Testis (tissue), 3 donors: ENCODE measurements around the gene GATA5. TPM values are rescaled to one million over a fixed set of nuclear protein-coding genes. Genes with fewer than 3 reads are reported as not detected.

Experiments
- DNase-seq: peaks from one replicate; pipeline ENCODE4 v3.0.0-alpha.2; 2019
- H3K27ac ChIP-seq, 2 donors: fragments of 200-600 bp; sonication (generic); one replicate each; pipeline ENCODE4 v1.5.1; 2019
- H3K27me3 ChIP-seq: fragments of 200-600 bp; sonication (generic); one replicate; pipeline ENCODE4 v1.5.1; 2019
- H3K36me3 ChIP-seq: fragments of 200-600 bp; sonication (generic); one replicate; pipeline ENCODE4 v1.5.1; 2017; ENCODE audit warnings: low read depth; ENCODE audit errors: missing control alignments
- H3K4me1 ChIP-seq: fragments of 200-600 bp; sonication (generic); one replicate; pipeline ENCODE4 v1.5.1; 2019
- H3K4me3 ChIP-seq, 2 donors: fragments of 200-600 bp; sonication (generic); one replicate each; pipeline ENCODE4 v1.5.1; 2017 to 2019
- H3K9me3 ChIP-seq: fragments of 200-600 bp; sonication (generic); one replicate; pipeline ENCODE4 v1.5.1; 2017
- CTCF ChIP-seq, 3 experiments: fragments of 450-650 bp in 2 of 3; fragments of 200-600 bp in 1 of 3; sonication (generic) in 1 of 3; IDR thresholded peaks; one replicate each; pipeline ENCODE4 v1.5.1; 2016 to 2019; ENCODE audit warnings: antibody characterized with exemption in 3 of 3, mild to moderate bottlenecking in 2 of 3, moderate library complexity in 1 of 3
- POLR2A ChIP-seq: fragments of 450-650 bp; IDR thresholded peaks from one replicate; pipeline ENCODE4 v1.6.1; 2017; ENCODE audit warnings: antibody characterized with exemption, mild to moderate bottlenecking, moderate library complexity
- WGBS, 2 donors: methylation state at CpG; one replicate each; pipeline ENCODE4 v1.1.5; 2018; 5-methylcytosine and 5-hydroxymethylcytosine counted together
- intact Hi-C: fragments of 100-400 bp; cut with DNase I; formaldehyde crosslinking; loops from one replicate; pipeline ENCODE4 v1.15.1; 2023; ENCODE audit warnings: low total_unique reads
- polyA plus RNA-seq: library from polyadenylated mRNA; stranded (reverse); fragments of 350-450 nt; fragmentation: Illumina TruSeq; extraction: RNeasy Lipid Tissue Mini Kit (QIAGEN cat#74804); gene quantifications from one replicate; pipeline ENCODE4 v1.2.3, GENCODE V29; 2014; ENCODE audit warnings: low read depth, low replicate concordance; ENCODE audit not compliant: insufficient read depth
- total RNA-seq, 2 donors: library from RNA; depleted of rRNA; stranded (reverse); fragments of >200 nt; gene quantifications; one replicate each; pipeline ENCODE4 v1.2.3, GENCODE V29; 2016

GATA5 gene
- total and polyA plus RNA-seq, 3 donors from 2014 or later, result 19.0 to 70.6 (median 54.5) TPM

- H3K4me3 ChIP-seq, result no peak overlapping the region
- no peaks in the 10 kb centered on the region for H3K9me3 ChIP-seq
- 94 to 97% methylated on average over 3 to 6 of the region's 6 CpGs for WGBS, 2 donors
- intact Hi-C loops, result no loop called here
- H3K4me1 ChIP-seq, result peaks cover 6% of the 10 kb centered on the region
- DNase-seq, result no peak
- no peaks in the 10 kb centered on the region for H3K36me3 ChIP-seq
- no peak for TF ChIP-seq CTCF (IDR thresholded peaks at IDR 0.05)
- TF ChIP-seq POLR2A, result no peak
- no peak overlapping the region for H3K27ac ChIP-seq
- H3K27me3 ChIP-seq, result no peaks in the 10 kb centered on the region
Measured at GRCh38 chr20:62421716-62421990, 54.1 kb downstream of the GATA5 start.

- H3K27ac ChIP-seq, result no peak overlapping the region
- intact Hi-C loops, result no loop called here
- H3K9me3 ChIP-seq, result no peaks in the 10 kb centered on the region
- TF ChIP-seq POLR2A (no peak), CTCF (IDR thresholded peaks at IDR 0.05) (no peak)
- WGBS, 2 donors, result 87 to 90% methylated on average over 9 to 23 of the region's 24 CpGs
- H3K4me1 ChIP-seq, result peaks cover 6% of the 10 kb centered on the region
- H3K27me3 ChIP-seq, result no peaks in the 10 kb centered on the region
- DNase-seq, result no peak
- no peaks in the 10 kb centered on the region for H3K36me3 ChIP-seq
- H3K4me3 ChIP-seq, result no peak overlapping the region
Measured at GRCh38 chr20:62420846-62421715, 54.7 kb downstream of the GATA5 start.

GRCh38 chr20:62419759-62420158 is 56.0 kb downstream of the GATA5 start:
- Histone ChIP-seq H3K27ac (no peak overlapping the region), H3K4me1 (peaks cover 6% of the 10 kb centered on the region), H3K27me3 (no peaks in the 10 kb centered on the region), H3K36me3 (no peaks in the 10 kb centered on the region), H3K9me3 (no peaks in the 10 kb centered on the region), H3K4me3 (no peak overlapping the region)
- intact Hi-C loops, result no loop called here
- 39 to 65% methylated on average over 5 to 9 of the region's 9 CpGs for WGBS, 2 donors
- TF ChIP-seq POLR2A, result no peak
- no peak for TF ChIP-seq CTCF (IDR thresholded peaks at IDR 0.05)
- no peak for DNase-seq

- no peak overlapping the region for H3K4me3 ChIP-seq
- H3K36me3 ChIP-seq, result no peaks in the 10 kb centered on the region
- no peak overlapping the region for H3K27ac ChIP-seq
- intact Hi-C loops, result no loop called here
- TF ChIP-seq POLR2A, result no peak
- no peak for TF ChIP-seq CTCF (IDR thresholded peaks at IDR 0.05)
- H3K27me3 ChIP-seq, result no peaks in the 10 kb centered on the region
- H3K9me3 ChIP-seq, result no peaks in the 10 kb centered on the region
- DNase-seq, result no peak
- H3K4me1 ChIP-seq, result peaks cover 6% of the 10 kb centered on the region
- WGBS, 2 donors, result 77 to 100% methylated on average over 2 to 19 of the region's 19 CpGs
Measured at GRCh38 chr20:62418709-62419487, 56.9 kb downstream of the GATA5 start.
